GM18858 (cell line): ENCODE data around the gene TTC32.

Source experiments
- ATAC-seq: cut with Tn5 transposase; IDR thresholded peaks from one replicate; pipeline ENCODE4 v1.9.1; 2021; ENCODE audit not compliant: unreplicated experiment

Gene TTC32

DNA sequence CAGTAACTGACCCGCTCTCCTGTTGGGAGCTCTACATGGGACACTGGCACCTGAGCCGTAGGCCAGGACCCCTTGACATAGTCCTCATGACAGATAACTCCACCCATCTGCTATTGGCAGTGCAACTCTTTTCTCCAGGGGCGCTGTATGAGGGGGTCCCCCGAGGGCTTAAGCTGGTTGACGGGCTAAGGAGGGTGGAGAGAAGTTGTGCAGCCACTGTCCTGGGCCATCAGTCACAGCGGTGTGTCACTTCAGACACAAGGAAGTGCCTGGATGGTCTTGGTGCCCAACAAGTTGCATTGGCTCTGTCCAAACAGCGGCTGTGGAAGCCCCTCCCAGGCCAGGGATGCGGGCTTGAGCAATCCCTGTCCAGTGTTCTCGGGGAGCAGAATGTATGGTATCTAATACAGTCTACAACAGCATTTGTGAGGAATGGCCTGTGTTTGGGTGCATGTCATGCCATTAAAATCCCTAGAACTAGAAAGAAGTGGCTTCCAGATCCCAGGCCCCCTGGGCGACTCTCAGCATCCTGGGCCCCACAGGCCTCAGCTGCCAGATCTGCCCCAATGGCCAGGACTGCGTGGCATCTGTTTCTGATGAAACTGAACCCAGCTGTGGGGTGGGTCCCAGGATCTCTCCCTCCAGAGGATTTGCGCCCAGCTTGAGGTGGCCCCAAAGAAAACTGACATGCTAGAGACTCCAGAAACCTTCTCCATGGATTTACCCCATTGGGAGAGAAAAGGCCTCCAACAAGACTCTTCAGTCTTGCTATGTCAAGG lies 23.3 kb downstream of the TTC32 start:
- ATAC-seq = no peak

DNA sequence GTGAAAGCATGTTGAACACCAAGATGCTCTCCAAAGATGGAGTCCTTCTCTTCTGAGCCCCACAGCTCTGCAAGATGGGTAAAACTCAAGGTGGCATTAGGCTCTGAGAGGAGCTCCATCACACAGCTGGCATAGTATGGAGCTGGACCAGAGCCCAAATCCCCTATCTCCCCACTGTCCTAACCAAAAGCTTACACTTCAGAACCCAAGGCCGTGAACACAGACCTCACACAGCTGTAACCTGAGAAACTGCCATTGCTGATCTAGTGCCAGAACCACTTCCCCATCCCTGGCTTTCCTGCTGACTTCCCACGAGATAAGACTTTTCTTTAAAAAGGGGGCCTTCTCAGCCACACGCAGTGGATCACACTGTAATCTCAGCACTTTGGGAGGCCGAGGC lies 25.0 kb downstream of the TTC32 start:
- ATAC-seq = no peak

DNA sequence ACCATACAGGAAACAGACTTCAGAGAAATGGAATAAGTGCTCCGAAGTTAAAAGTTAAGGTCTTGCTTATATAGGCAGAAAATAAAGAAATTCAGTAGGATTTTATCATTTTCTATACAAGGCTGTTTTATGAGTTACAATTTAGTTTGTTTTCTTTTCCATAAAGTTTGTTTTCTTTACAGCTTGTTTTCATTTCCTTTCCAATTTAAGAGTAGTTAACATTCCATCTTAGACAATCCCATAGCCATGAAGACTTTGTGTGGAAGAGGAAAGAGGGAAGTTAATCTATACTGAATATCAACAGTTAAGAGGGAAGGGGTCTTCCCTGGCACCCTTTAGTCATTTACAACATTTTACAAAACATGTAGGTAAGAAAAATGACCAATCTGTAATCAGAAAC lies 26.5 kb downstream of the TTC32 start:
- no peak for ATAC-seq

DNA sequence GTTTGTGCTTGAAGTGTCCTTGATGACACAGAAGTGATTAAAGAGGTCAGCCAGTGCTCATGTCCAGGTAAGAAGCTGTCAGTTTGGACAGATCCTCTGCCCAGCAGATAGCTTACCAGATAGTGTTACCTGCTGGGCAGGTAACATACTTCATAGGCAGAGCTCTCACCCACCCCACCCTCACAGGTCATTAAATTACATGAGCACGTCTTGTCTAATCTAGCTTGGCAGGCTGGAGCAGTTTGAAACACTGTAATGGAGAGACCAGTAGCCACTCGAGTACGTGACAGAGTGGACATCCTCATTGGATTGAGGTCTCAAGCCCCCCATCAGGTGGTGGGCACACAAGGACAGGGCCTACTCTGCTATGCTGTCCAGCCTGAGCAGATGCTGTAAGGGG lies 27.1 kb downstream of the TTC32 start:
- no peak for ATAC-seq

DNA sequence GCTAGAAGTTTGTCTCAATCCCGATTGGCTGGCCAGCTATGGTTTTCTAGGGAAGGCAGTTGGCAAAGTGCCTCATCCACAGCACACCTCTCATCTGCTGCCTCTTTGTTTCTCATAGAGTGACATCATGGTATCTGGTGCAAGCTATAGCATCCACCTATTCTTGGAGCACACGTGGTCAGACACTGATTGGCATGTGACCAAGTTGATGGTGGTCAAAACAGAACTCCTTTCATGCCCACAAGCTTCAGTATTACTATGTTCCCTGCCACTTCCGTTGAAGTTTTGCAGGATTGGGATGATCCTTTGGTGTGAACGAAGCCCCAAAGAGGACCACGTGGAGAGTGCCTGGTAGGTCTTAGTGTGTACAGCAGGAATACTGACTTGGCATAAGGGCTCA lies 28.8 kb downstream of the TTC32 start:
- no peak for ATAC-seq

DNA sequence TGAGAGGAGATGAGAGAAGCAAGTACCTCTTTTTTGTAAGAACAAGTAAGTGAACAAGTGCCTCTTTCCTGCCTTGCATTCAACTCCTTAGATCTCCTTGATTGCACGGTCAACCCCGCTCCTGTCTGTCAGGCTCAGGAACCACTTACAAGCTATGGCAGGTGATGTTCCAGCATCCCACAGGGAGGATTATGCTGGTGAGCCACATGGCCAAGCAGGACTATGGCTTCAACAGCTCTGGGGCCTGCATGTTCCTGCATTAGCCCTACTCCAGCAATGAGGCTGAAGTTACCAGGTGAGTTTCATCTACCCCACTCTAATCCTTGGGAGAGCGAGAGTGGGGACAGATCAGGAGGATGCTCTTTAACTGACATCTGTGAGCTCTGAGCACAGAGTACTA lies 29.5 kb downstream of the TTC32 start:
- no peak for ATAC-seq

DNA sequence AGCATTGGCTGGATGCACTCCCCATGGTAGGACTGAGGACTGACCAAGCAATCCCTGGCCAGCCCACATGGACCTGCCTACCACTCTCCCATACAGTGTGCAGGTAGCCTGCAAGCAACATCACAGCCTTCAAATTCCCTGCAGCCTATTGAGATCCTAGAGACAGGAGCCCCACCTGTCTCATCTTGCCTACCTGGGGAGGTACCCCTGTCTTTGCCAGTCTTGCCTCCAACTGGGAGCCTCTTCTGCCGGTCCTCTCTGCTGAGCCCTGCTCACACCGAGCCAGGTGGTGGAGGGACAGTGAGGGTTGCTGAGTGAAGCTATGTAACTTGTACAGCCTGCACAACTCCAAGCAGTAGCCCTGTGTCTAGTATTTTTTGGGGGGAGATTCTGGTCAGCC lies 29.9 kb downstream of the TTC32 start:
- ATAC-seq = no peak

DNA sequence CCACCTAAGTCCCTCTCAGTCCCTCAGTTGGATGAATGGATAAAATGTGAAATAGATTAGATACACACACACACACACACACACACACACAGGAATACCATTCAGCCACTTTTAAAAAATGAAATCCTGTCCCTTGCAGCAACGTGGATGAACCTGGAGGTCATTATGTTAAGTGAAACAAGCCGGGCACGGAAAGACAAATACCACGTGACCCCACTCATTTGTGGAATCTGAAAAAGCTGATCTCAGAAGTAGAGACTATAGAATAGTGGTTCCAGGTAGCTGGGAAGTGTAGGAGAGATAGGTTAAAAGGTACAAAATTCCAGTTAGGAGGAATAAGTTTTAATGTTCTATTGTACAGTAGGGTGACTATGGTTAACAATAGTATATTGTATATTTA lies 31.0 kb downstream of the TTC32 start:
- no peak for ATAC-seq

DNA sequence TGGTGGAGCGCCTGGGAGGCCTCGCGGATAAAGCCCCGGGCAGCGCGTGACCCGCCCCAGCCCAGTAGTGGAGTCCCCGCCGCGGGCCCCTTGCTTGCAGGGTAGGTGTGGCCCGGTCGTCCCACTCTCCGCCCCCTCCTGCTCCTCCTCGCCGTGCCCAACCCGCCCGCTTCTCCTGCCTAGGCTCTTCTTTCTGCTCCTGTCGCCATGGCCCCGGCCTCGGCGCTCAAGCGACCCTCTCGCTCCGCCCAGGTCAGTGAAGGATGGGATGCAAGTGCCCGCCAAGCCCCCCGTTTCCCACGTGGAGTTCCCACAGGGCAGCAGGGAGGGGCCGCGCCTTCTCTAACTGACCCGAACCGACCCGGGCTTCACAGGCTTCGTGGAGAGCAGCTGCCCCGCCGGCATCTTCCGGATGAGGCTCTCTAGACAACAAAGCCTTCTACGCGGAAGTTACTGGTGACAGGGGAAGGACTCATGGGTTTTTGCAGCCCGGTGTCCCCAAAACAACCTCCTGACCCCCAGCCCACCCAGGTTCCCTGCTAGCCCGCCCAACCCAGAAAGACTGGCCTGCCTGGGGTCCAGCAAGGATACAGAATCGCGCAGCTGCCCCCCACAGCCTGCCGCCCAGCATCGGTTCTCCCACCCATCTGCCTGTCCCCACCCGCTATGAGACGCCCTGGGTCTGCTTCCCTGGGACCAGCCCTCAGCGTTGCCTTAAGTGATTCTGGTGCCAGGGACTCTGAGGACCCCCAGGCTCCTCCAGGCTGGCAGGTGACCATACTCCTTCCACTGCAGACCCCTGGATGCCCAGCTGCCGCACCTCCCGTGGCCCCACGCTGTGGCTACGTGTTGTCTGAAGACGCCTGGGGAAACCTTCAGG lies 32.8 kb downstream of the TTC32 start:
- ATAC-seq = peak; percentile 34

DNA sequence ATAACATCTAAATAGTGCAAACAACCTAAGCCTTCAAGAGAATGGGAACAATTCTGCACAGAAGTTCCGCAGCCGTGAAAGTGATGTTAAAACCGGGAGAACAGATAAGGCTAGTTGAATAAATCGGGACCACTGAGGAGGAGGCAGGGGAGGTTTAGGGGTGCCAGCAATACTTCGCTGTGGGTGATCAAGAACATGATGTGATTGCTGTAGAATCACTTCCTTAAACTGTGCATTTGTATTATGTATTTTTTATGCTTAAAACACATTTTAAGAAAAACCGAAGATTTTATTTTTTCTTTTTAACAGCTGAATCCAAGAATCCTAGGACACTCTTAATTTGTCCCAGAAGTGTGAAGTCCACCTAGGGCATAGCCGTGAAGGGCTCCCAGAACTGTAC lies 33.6 kb downstream of the TTC32 start:
- no peak for ATAC-seq

DNA sequence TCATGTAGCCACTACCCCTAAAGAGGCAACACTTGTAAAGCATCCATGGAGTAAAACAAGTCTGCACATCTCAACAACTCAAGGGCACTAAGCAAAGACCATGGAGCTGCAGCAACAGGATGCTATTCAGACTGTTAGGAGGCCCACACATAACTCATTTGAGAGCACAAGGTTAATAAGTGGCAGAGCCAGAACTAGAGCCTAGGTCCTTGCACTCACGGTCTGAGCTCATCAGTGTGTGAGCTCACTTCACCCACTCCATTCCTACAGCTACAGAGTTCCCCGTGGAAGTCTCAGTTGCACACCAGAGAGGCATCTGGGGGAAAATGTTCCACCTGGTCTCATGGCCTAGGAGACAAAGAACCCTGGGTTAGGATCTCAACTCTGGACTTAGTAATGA lies 35.0 kb downstream of the TTC32 start:
- no peak for ATAC-seq

DNA sequence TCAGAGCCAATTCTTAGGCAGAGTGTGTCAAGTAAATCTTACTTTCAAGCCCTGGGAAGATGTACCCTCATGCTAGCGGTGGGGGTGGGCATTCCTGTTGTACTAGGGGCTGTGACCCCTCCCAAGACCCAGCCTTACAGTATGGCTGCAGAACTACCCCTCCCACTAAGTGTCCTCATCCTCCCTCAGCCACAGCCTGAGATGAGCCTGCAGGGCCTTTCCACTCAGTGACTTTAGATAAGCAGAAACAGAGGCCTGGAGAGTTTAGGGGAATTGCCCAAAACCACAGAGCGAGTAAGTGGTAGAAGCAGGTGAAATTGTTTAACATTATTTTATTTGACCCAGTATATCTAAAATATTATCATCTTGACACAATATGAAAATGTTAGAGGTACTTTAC lies 36.6 kb downstream of the TTC32 start:
- ATAC-seq = peak; percentile 40

DNA sequence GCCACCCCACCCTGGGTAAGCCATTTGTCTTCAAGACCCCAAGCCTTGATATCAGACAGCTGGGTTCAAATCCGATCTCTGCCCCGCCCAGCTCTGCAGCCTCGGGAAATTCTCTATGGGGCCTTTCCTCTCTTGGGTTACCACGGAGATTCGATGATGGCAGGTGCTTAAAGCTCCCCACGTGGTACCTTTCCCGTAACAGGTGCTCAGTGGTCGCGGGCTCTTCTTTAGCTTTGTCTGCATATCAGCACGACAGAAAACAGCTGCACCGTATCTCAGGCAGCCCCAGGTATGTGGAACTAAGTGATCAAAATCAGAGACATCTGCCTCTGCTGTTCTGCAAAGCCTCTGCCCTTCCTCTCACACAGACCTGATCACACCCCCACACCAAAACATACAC lies 37.4 kb downstream of the TTC32 start:
- ATAC-seq = no peak

DNA sequence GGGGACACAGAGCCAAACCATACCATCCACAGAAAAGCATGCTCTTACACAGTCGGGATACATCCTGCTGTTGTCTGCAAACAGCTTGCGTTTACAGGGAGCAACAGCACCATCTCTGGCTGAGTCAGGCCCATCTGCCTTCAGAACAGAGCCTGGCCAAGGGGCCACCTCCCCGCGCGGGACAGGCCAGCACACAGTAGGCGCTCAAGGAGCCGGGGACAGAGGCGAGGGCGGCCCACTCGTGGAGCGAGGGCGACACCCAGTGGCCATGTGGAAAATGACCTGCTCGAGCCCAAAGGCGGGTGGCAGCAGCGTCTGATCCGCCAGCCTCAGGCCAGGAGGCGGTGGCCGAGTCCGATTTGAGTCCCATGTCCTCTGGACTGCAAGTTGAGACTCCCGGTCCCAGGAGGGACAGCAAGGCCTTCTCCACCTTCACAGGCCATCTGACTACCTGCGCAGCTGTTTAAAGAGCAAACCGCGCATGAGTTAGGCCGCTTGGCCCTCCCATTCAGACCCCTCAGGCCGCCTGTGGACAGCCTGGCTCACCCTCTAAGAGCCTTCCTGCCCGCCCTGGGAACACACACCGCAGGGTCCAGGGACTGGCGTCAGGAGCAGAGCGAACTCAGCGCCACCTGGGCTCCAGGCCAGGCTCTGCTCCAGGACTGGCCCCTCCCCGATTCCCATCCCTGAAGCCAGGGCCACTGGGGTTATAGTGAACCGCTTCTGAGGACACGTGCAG lies 38.3 kb downstream of the TTC32 start:
- peak; percentile 65 for ATAC-seq

DNA sequence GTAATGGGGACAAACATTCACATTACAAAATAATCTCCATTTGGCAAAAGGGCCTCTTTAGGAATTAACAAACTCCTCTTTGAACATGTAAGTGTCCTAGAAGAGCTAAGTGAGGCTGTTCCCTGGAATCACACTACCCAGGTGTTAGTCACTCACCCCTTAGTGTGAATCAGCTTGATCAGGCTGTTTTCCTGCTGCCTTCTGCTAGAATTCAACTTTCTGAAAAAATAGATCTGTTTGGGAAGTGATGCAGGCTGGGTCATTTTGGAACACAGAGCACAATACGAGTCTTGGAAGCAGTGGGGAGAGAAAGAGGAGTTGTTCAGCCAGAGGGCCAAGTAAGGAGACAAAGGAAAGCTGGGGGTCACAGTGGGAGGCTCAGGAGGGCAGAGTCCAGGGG lies 40.0 kb downstream of the TTC32 start:
- no peak for ATAC-seq

DNA sequence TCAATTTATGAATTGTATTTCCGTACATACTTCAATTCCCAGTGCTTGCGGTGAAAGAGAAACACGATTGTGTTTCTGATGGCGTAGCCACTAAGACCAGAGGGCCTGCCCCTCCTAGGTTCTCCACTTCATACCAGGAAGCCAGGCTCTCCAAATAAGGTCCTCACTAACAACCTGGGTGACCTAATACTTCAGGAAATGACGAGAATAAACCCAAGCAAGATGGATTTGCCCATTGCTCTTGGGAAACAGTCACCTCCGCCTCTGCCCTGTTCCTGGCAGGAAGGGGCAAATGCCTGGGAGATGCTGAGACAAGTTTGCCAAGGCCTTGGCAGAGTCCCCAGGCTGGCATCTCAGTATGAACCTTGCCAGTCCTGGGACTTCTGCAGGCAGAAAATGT lies 41.8 kb downstream of the TTC32 start:
- ATAC-seq = no peak

DNA sequence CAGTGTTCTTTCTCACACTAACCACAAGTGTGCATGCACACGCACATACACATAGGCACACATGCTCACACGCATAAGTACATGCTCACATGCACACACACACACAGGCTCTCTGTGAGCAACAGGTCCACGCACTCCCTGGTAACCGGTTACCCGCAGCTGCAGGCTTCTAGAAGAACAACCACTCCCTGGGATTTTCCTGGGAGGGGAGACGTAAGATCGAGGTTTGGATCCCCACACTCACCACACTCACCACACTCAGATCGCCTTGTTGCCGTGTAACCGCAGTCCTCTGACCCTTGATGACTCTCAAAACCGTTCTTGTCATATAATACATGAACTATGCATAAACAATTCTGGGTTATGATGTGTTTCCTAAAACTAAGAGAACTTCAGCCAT lies 42.2 kb downstream of the TTC32 start:
- no peak for ATAC-seq

DNA sequence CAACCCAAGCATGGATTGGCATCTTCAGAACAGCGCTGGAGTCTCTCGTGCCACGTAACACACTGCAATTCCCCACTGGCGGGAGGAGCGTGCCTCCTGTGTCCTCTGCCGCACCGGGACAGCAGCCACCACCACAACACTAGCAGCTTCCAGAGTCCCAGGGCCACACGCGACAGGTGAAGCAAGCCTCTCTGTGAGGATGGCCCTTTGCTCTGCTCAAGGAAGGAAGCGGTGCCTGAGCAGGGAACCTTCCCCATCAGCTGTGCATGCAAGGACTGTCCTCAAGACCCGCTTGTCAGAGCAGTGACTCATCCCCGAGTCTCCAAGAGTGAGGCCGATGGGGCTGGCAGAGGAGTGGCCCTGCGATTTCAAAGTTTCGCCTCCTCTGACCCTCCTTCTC lies 44.0 kb downstream of the TTC32 start:
- ATAC-seq = no peak

DNA sequence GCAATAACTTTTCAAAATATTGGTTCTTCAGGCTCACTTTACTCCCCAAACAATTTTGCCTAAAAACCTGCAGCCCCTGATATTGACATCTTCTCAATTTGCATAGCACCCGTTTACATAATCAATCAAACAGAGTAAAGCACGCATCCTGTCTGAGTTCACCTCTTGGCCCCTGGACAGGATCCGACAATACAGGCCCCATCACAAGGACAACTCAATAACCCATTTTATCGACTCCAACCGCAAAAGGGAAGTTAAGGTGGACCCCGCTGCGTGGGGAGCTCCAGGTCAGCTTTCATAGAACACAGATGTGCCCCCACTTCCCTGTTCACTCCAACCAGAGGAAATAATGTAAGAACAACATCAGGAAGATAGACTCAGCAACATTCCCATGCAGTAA lies 44.7 kb downstream of the TTC32 start:
- ATAC-seq = no peak

DNA sequence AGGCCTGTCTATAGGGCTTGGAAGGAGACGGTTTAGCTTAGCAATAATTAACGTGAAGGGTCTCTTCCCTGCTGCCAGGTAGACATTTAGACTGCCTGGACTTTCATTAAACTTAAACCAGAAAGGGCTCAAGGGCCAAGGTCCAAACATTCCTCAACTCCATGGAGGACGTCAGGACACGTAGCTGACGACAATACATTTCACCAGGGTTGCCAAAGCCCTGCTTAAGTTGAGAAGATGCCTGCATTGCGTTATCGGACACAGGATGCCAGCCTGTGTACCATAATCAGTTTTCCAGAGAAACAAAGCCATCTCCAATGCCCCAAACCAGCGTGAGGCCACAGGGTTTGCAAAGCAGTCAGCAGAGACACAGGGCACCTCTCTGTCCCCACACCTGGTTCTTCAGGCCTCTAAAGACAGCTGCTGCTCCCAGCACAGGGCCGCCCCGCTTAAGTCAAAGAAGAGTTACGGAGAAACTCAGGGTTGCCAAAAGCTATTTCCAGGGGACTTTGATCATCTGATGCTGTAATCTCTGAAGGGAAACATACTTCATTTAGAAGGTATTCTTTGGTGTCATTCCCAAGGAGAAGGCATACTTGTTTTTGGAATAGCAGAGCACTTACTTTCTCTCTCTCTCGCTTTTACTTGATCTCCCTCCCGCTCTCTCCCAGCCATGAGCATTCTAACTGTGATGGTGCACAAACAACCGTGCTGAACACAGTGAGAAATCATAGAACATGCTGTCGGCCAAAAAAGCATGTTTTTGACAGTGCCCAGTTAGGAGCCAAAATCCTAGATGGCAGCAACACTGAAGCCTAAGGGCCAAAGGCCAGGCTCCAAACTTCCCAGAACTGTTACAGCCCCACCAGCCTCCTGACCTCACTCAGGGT lies 46.0 kb downstream of the TTC32 start:
- no peak for ATAC-seq
